COR-L47 (cell line): Measurements from ENCODE around the gene KANK4.

Experiments
- DNase-seq: peaks from one replicate; lab custom pipeline; 2025; lab: John Stamatoyannopoulos, UW

Gene KANK4

GRCh38 chr1:62336995-62337705 lies 17.9 kb upstream of the KANK4 start:
- DNase-seq: no peak

DNA sequence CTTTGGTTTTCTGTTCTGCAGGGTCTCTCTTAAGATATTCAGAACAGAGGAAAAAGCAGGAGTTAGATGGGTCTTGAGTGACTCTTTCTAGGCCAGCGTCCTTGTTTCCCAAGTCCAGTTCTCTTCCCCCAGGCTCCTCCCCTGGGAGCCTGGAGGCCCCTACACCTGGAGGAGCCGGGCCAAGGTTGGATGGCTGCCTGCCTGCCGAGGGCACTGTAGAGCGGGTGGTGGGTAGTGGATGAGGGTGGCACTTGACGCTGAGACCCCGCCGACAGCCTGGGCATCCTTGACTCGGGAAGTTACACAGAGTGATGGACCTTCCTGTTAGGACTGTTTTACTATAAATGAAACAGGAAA lies 17.4 kb upstream of the KANK4 start:
- no peak for DNase-seq

DNA sequence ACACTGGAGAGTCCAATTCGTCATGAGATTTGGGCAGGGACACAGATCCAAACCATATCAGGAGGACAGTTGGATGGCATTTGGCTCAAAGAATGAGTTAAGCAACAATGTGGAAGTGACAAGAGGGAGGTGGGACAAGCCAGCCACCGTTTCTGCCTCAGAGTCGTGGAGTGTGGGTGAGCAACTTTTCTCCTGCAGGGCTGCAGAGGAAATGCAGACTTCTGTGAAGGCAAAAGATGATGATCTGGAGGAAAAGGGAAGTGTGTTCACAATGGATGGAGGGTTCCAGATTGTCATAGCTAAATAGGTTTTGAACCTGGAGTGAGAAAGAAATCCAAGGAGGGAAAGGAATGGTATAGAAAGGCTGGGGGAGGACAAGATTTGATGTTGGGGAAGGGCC lies 16.4 kb upstream of the KANK4 start:
- no peak for DNase-seq

- no peak for DNase-seq
Observed at GRCh38 chr1:62334434-62334985, 15.3 kb upstream of the KANK4 start.

DNA sequence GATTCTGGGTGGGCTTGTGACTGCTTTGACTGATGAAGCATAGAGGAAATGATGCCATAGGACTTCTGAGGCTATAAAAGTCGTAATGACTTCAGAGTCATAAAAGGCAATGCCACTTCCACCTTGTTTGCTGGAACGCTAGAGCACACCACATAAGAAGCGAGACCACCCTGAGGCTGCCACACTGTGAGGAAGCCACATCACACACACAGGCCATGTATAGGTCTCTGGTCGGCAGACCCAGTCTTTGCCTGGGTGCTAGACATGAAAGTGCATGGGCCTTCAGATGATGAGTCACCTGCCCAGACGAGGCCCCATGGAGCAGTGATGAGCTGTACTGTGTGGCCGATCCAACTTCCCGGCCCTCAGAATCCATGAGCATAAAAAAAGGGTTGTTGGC lies 14.2 kb upstream of the KANK4 start:
- no peak for DNase-seq

GRCh38 chr1:62327360-62328055 lies 8.3 kb upstream of the KANK4 start:
- no peak for DNase-seq

GRCh38 chr1:62325681-62326080 lies 6.4 kb upstream of the KANK4 start:
- DNase-seq: no peak

GRCh38 chr1:62325081-62325480 lies 5.8 kb upstream of the KANK4 start:
- DNase-seq: no peak

- DNase-seq: no peak
Observed at GRCh38 chr1:62321446-62321845, 2.2 kb upstream of the KANK4 start.

- no peak for DNase-seq
Observed at GRCh38 chr1:62318320-62318755, 896 bp downstream of the KANK4 start.

DNA sequence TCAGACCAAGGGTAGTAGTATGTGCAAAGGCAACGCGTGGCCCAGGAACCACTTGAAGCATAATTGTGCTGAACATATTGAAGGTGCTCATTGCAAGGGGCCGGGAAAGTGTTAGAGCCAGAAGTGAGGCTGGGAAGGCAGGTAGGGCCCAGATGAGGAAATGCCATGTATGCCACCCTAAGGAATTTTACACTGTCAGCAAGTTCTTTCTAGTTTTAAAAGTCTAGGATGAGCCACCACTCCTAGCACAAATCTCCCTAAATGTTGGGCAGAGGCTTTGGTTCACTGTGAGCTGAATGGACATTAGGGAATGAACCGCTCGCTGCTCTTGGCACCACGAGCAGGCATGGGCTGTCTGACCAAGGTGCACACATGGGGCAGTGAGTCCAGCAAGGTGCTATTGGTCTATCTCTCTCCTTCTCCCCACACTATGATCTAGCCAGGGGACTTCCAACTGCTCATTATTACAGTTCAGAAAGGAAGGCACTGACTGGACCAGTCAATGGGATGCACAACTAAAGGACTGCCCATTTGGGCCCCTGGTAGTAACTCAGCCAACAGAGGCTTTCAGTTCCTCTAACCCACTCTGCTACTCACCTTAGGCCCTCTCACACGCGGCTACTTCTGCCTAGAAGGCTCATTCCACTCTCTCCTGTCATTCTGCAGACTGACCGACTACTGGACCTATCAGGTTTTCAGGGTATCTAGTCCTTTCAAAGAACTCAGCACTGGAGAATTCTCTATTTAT lies 2.0 kb downstream of the KANK4 start:
- DNase-seq: no peak

DNA sequence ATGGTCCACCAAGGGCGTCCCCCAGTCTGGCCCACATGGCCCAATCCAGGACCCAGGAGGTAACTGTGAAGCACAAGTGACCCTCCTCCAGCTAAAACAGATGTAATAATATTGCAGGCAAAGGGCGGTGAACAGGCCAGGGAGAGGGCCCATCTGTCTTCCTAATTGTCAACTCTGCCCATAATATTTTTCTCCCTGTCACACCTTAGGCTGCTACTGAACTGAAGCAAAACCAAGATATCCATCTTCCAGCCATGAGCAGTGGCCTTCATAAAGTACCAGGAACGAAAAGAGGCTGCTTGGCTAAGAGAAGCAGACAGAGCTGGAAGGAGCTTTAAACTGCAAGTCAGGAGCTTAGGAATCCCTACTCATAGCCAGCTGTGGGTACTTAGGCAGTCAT lies 3.1 kb downstream of the KANK4 start:
- no peak for DNase-seq

DNA sequence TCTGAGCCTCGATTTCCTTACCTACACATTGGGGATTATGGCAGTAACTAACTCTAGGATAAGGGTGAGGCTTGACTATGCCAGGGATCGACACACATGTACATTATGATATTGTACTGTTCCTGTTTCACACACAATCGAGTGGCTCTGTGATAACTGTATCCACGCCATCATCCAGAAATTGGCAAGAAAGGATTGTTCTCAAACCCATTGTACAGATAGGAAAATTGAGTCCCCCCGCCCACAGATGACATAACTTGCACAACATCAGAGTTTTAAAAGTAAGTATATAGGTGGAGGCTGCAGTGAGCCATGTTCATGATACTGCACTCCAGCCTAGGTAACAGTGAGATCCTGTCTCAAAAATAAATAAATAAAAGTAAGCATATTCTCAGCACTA lies 3.8 kb downstream of the KANK4 start:
- DNase-seq: no peak

GRCh38 chr1:62314454-62315350 lies 4.5 kb downstream of the KANK4 start:
- DNase-seq: no peak

- DNase-seq: no peak
Observed at GRCh38 chr1:62312698-62313097, 6.5 kb downstream of the KANK4 start.

GRCh38 chr1:62311473-62311943 lies 7.7 kb downstream of the KANK4 start:
- no peak for DNase-seq

GRCh38 chr1:62309906-62310305 lies 9.3 kb downstream of the KANK4 start:
- DNase-seq: no peak

GRCh38 chr1:62308606-62309005 lies 10.6 kb downstream of the KANK4 start:
- no peak for DNase-seq

- DNase-seq: no peak
Observed at GRCh38 chr1:62307895-62308492, 11.2 kb downstream of the KANK4 start.

DNA sequence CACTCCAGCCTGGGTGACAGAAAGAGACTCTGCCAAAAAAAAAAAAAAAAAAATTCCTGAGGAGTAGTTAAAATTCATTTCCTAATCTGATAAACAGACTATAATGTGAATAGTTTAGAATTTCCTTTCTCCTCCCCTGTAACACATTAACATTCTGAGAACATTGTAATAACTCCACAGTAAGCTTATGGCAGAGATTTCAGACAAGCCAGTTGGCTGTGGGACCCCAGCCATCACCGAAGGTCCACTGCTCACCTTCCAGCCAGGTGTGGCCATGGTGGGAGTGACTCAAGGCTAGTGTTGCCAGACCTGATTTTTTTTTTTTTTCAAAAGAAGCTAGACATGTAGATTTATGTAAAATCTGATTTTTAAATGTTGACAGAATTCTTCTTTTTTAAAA lies 11.8 kb downstream of the KANK4 start:
- no peak for DNase-seq

GRCh38 chr1:62306065-62306464 lies 13.2 kb downstream of the KANK4 start:
- DNase-seq: no peak
